ENCODE measurements around the gene KRTAP10-10. TPM values are rescaled to one million over a fixed set of nuclear protein-coding genes. Genes with fewer than 3 reads are reported as not detected.
"Not testable (repeated sequence)": the region's sequence is repeated elsewhere in the genome, so short reads cannot be mapped to it uniquely, and the experiment has no call there.

Gene KRTAP10-10
- total and polyA plus RNA-seq, 2 donors (not counting 1 experiment from before 2014, with no cell fraction given), result not detected

DNA sequence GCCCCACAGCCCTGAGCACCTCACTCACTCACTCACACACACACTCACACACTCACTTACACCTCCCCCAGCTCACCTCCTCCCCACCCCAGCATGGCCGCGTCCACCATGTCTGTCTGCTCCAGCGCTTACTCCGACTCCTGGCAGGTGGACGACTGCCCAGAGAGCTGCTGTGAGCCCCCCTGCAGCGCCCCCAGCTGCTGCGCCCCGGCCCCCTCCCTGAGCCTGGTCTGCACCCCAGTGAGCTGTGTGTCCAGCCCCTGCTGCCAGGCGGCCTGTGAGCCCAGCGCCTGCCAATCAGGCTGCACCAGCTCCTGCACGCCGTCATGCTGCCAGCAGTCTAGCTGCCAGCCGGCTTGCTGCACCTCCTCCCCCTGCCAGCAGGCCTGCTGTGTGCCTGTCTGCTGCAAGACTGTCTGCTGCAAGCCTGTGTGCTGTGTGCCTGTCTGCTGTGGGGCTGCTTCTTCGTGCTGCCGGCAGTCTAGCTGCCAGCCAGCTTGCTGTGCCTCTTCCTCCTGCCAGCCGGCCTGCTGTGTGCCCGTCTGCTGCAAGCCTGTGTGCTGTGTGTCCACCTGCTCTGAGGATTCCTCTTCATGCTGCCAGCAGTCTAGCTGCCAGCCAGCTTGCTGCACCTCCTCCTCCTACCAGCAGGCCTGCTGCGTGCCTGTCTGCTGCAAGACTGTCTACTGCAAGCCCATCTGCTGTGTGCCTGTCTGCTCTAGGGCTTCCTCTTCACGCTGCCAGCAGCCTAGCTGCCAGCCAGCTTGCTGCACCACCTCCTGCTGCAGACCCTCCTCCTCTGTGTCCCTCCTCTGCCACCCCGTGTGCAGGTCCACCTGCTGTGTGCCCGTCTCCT, 9.4 kb downstream of the KRTAP10-10 start, which contains the start of gene KRTAP10-11:
Gene KRTAP10-11 (plus strand): TSS at position 49 of the 856 bp plus-strand sequence. CDS start 45 bp downstream, at position 94.
- H3K9me3 ChIP-seq (ENCODE audit: control extremely low read depth in 1 of 3, control insufficient read depth in 2 of 3, insufficient read depth in 1 of 3, low read length in 2 of 3), result peaks cover 0 to 13% (median 4%) of the 10 kb centered on the region in 3 donors
- DNase-seq; H3K9me3 Mint-ChIP-seq (ENCODE audit: insufficient read depth); H3K9ac ChIP-seq (ENCODE audit: low read length); ATAC-seq (ENCODE audit: low read depth); H4K20me1 ChIP-seq (ENCODE audit: control insufficient read depth, insufficient read depth, low read length, poor library complexity, severe bottlenecking); H3K27me3 ChIP-seq (replicated peaks in 1 of 4; ENCODE audit: control extremely low read depth in 1 of 4, control insufficient read depth in 3 of 4, insufficient read depth in 4 of 4, low read length in 3 of 4); intact Hi-C loops (cut with micrococcal nuclease); H3K4me1 Mint-ChIP-seq; H3K79me2 ChIP-seq (ENCODE audit: control insufficient read depth, insufficient read depth, low read length); CTCF ChIA-PET; POLR2A ChIA-PET; H3K4me1 ChIP-seq (ENCODE audit: control insufficient read depth in 2 of 2, insufficient read depth in 2 of 2, low read length in 2 of 2); H3K36me3 ChIP-seq (replicated peaks in 1 of 2; ENCODE audit: control extremely low read depth in 1 of 2, control insufficient read depth in 1 of 2, extremely low read depth in 1 of 2, insufficient read depth in 2 of 2, low read length in 1 of 2); H3K4me2 ChIP-seq (replicated peaks; ENCODE audit: low read depth, low read length, poor library complexity, severe bottlenecking); H3K4me3 Mint-ChIP-seq; H3K27ac Mint-ChIP-seq; H3K27ac ChIP-seq (ENCODE audit: low read length in 2 of 2); H3K4me3 ChIP-seq (ENCODE audit: control extremely low read depth in 1 of 5, extremely low read depth in 1 of 5, insufficient read depth in 1 of 5, low read depth in 2 of 5, low read length in 4 of 5); H3K27me3 Mint-ChIP-seq; H2AFZ ChIP-seq (ENCODE audit: insufficient read depth, low read depth, low read length, poor library complexity, severe bottlenecking): not testable (repeated sequence)
- 79% methylated on average over 21 of the region's 21 CpGs for WGBS (ENCODE audit: insufficient coverage)

DNA sequence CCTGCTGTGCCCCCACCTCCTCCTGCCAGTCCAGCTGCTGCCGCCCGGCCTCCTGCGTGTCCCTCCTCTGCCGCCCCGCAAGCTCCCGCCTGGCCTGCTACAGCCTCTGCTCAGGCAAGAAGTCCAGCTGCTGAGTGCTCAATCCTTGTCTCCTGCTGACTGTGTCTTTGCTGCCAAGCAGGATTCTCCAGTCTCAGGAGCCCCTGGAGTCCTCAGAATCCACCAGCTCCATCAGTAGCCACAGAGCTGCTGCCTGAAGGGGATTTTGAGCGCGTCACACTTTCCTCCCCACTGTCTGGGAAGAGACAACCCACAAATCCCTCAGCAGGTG, 10.0 kb downstream of the KRTAP10-10 start:
- no peak overlapping the region for H3K4me2 ChIP-seq (replicated peaks; ENCODE audit: low read depth, low read length, poor library complexity, severe bottlenecking)
- H3K4me3 Mint-ChIP-seq, result no peak overlapping the region
- ChIA-PET POLR2A (no interaction called here), CTCF (no interaction called here)
- no peak for DNase-seq
- H3K4me1 ChIP-seq (ENCODE audit: control insufficient read depth in 2 of 2, insufficient read depth in 2 of 2, low read length in 2 of 2), result no peaks in the 10 kb centered on the region
- H3K27me3 ChIP-seq (replicated peaks in 1 of 4; ENCODE audit: control extremely low read depth in 1 of 4, control insufficient read depth in 3 of 4, insufficient read depth in 4 of 4, low read length in 3 of 4), result peaks cover 0 to 2% (median 0%) of the 10 kb centered on the region in 4 experiments
- H4K20me1 ChIP-seq (ENCODE audit: control insufficient read depth, insufficient read depth, low read length, poor library complexity, severe bottlenecking), result no peaks in the 10 kb centered on the region
- H3K9me3 ChIP-seq (ENCODE audit: control extremely low read depth in 1 of 3, control insufficient read depth in 2 of 3, insufficient read depth in 1 of 3, low read length in 2 of 3), result peaks cover 0 to 12% (median 4%) of the 10 kb centered on the region in 3 donors
- TF ChIP-seq, protein P1, sequence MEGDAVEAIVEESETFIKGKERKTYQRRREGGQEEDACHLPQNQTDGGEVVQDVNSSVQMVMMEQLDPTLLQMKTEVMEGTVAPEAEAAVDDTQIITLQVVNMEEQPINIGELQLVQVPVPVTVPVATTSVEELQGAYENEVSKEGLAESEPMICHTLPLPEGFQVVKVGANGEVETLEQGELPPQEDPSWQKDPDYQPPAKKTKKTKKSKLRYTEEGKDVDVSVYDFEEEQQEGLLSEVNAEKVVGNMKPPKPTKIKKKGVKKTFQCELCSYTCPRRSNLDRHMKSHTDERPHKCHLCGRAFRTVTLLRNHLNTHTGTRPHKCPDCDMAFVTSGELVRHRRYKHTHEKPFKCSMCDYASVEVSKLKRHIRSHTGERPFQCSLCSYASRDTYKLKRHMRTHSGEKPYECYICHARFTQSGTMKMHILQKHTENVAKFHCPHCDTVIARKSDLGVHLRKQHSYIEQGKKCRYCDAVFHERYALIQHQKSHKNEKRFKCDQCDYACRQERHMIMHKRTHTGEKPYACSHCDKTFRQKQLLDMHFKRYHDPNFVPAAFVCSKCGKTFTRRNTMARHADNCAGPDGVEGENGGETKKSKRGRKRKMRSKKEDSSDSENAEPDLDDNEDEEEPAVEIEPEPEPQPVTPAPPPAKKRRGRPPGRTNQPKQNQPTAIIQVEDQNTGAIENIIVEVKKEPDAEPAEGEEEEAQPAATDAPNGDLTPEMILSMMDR (IDR thresholded peaks at IDR 0.05), result no peak
- no peak for TF ChIP-seq EZH2 (IDR thresholded peaks at IDR 0.05; ENCODE audit: borderline replicate concordance, insufficient read depth, low read depth, low read length, poor library complexity, severe bottlenecking)
- H3K9ac ChIP-seq (ENCODE audit: low read length), result no peak overlapping the region
- intact Hi-C loops (cut with micrococcal nuclease), result no loop called here
- H3K79me2 ChIP-seq (ENCODE audit: control insufficient read depth, insufficient read depth, low read length), result no peaks in the 10 kb centered on the region
- peaks cover 7% of the 10 kb centered on the region for H3K9me3 Mint-ChIP-seq (ENCODE audit: insufficient read depth)
- H3K4me3 ChIP-seq (ENCODE audit: control extremely low read depth in 1 of 5, extremely low read depth in 1 of 5, insufficient read depth in 1 of 5, low read depth in 2 of 5, low read length in 4 of 5), result no peak overlapping the region
- no peaks in the 10 kb centered on the region for H3K36me3 ChIP-seq (replicated peaks in 1 of 2; ENCODE audit: control extremely low read depth in 1 of 2, control insufficient read depth in 1 of 2, extremely low read depth in 1 of 2, insufficient read depth in 2 of 2, low read length in 1 of 2)
- H3K27me3 Mint-ChIP-seq, result peaks cover 3% of the 10 kb centered on the region
- H2AFZ ChIP-seq (ENCODE audit: insufficient read depth, low read depth, low read length, poor library complexity, severe bottlenecking), result no peak overlapping the region
- H3K27ac ChIP-seq (ENCODE audit: low read length in 2 of 2), result no peak overlapping the region
- WGBS (ENCODE audit: insufficient coverage), result 79% methylated on average over 8 of the region's 8 CpGs
- ATAC-seq (ENCODE audit: low read depth), result no peak
- H3K27ac Mint-ChIP-seq, result no peak overlapping the region
- H3K4me1 Mint-ChIP-seq, result no peaks in the 10 kb centered on the region

Data from B cell (primary cell).